NOMO-1 treated with dmso at 0.1 percent for 144 hours (cell line): ENCODE data around the gene DTX1.

Experiments
- DNase-seq: peaks from one replicate; lab custom pipeline; 2025; ENCODE audit not compliant: unreplicated experiment; lab: John Stamatoyannopoulos, UW

The DTX1 gene

GRCh38 chr12:113054948-113055486, 1.5 kb upstream of the DTX1 start:
- no peak for DNase-seq

- no peak for DNase-seq
Observed at GRCh38 chr12:113055594-113056380, 743 bp upstream of the DTX1 start.

GRCh38 chr12:113056381-113056630, 224 bp upstream of the DTX1 start:
- DNase-seq, result no peak

GRCh38 chr12:113057565-113058485, 1.3 kb downstream of the DTX1 start:
- no peak for DNase-seq

- DNase-seq, result no peak
Observed at GRCh38 chr12:113058553-113058952, 2.0 kb downstream of the DTX1 start.

- no peak for DNase-seq
Observed at GRCh38 chr12:113059071-113059595, 2.6 kb downstream of the DTX1 start.

GRCh38 chr12:113060336-113060960, 3.9 kb downstream of the DTX1 start:
- no peak for DNase-seq

- no peak for DNase-seq
Observed at GRCh38 chr12:113061061-113061694, 4.6 kb downstream of the DTX1 start.

- DNase-seq, result no peak
Observed at GRCh38 chr12:113062502-113063395, 6.2 kb downstream of the DTX1 start.

- DNase-seq, result no peak
Observed at GRCh38 chr12:113063396-113064350, 7.1 kb downstream of the DTX1 start.

GRCh38 chr12:113064395-113065125, 8.0 kb downstream of the DTX1 start:
- no peak for DNase-seq

- no peak for DNase-seq
Observed at GRCh38 chr12:113065126-113066007, 8.8 kb downstream of the DTX1 start.

GRCh38 chr12:113066813-113067400, 10.4 kb downstream of the DTX1 start:
- no peak for DNase-seq

GRCh38 chr12:113067987-113068935, 11.7 kb downstream of the DTX1 start:
- no peak for DNase-seq

- no peak for DNase-seq
Observed at GRCh38 chr12:113069149-113069548, 12.6 kb downstream of the DTX1 start.

- DNase-seq, result no peak
Observed at GRCh38 chr12:113069751-113070116, 13.2 kb downstream of the DTX1 start.
